Measurements from ENCODE around the gene ITPR1.

GRCh38 chr3:4887177-4887576 lies 394.0 kb downstream of the ITPR1 start:
- TF ChIP-seq POLR2AphosphoS5 (IDR thresholded peaks at IDR 0.05), result no peak
- TF ChIP-seq, protein P1, sequence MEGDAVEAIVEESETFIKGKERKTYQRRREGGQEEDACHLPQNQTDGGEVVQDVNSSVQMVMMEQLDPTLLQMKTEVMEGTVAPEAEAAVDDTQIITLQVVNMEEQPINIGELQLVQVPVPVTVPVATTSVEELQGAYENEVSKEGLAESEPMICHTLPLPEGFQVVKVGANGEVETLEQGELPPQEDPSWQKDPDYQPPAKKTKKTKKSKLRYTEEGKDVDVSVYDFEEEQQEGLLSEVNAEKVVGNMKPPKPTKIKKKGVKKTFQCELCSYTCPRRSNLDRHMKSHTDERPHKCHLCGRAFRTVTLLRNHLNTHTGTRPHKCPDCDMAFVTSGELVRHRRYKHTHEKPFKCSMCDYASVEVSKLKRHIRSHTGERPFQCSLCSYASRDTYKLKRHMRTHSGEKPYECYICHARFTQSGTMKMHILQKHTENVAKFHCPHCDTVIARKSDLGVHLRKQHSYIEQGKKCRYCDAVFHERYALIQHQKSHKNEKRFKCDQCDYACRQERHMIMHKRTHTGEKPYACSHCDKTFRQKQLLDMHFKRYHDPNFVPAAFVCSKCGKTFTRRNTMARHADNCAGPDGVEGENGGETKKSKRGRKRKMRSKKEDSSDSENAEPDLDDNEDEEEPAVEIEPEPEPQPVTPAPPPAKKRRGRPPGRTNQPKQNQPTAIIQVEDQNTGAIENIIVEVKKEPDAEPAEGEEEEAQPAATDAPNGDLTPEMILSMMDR (IDR thresholded peaks at IDR 0.05; ENCODE audit: poor library complexity, severe bottlenecking), result no peak
- TF ChIP-seq EZH2 (IDR thresholded peaks at IDR 0.05; ENCODE audit: borderline replicate concordance, insufficient read depth, low read length, poor library complexity, severe bottlenecking), result no peak
- TF ChIP-seq RAD21 (conservative IDR thresholded peaks at IDR 0.05), result no peak

Measured in neural cell (in vitro differentiated cells).